Parathyroid adenoma (tissue), 2 donors: ENCODE measurements around the gene MYO9A.

ENCODE experiments used
- H2AFZ ChIP-seq: fragments of 300-600 bp; sonication (generic); one replicate; pipeline ENCODE4 v1.7.0; 2017; ENCODE audit warnings: antibody characterized with exemption, mild to moderate bottlenecking
- H3K27ac ChIP-seq: fragments of 300-600 bp; sonication (generic); one replicate; pipeline ENCODE4 v1.7.0; 2017
- H3K27me3 ChIP-seq: fragments of 300-600 bp; sonication (generic); one replicate; pipeline ENCODE4 v1.7.0; 2017; ENCODE audit warnings: low read length; ENCODE audit not compliant: control insufficient read depth, insufficient read depth
- H3K36me3 ChIP-seq: fragments of 300-600 bp; sonication (generic); one replicate; pipeline ENCODE4 v1.7.0; 2017; ENCODE audit warnings: low read length; ENCODE audit not compliant: control insufficient read depth, insufficient read depth
- H3K4me1 ChIP-seq: fragments of 300-600 bp; sonication (generic); one replicate; pipeline ENCODE4 v1.7.0; 2017; ENCODE audit warnings: control low read depth
- H3K4me2 ChIP-seq: fragments of 300-600 bp; sonication (generic); one replicate; pipeline ENCODE4 v1.7.0; 2017; ENCODE audit warnings: low read length
- H3K4me3 ChIP-seq: fragments of 300-600 bp; sonication (generic); one replicate; pipeline ENCODE4 v1.7.0; 2017; ENCODE audit warnings: low read depth, low read length
- H3K79me2 ChIP-seq: fragments of 300-600 bp; sonication (generic); one replicate; pipeline ENCODE4 v1.7.0; 2017; ENCODE audit warnings: control low read depth
- H3K9ac ChIP-seq: fragments of 300-600 bp; sonication (generic); one replicate; pipeline ENCODE4 v1.7.0; 2017; ENCODE audit warnings: mild to moderate bottlenecking
- H3K9me3 ChIP-seq: fragments of 300-600 bp; sonication (generic); one replicate; pipeline ENCODE4 v1.7.0; 2017; ENCODE audit warnings: low read length; ENCODE audit not compliant: control insufficient read depth
- CTCF ChIP-seq: fragments of 300-600 bp; sonication (generic); IDR thresholded peaks from one replicate; pipeline ENCODE4 v1.7.0; 2017; ENCODE audit warnings: antibody characterized with exemption, mild to moderate bottlenecking
- donor health status: primary hyperparathyroidism.

MYO9A gene

GRCh38 chr15:72037321-72037720, 80.6 kb downstream of the MYO9A start:
- no peaks in the 10 kb centered on the region for H3K4me1 ChIP-seq
- no peak overlapping the region for H3K4me2 ChIP-seq
- H3K36me3 ChIP-seq: no peaks in the 10 kb centered on the region
- TF ChIP-seq CTCF: no peak
- H3K4me3 ChIP-seq: no peak overlapping the region
- no peak overlapping the region for H2AFZ ChIP-seq
- H3K27me3 ChIP-seq: no peaks in the 10 kb centered on the region
- no peaks in the 10 kb centered on the region for H3K9me3 ChIP-seq
- no peak overlapping the region for H3K27ac ChIP-seq
- H3K9ac ChIP-seq: no peak overlapping the region
- peaks cover 3% of the 10 kb centered on the region for H3K79me2 ChIP-seq

- Histone ChIP-seq H3K4me3 (no peak overlapping the region), H3K27ac (no peak overlapping the region), H3K9me3 (no peaks in the 10 kb centered on the region), H2AFZ (no peak overlapping the region), H3K27me3 (no peaks in the 10 kb centered on the region), H3K79me2 (peaks cover 3% of the 10 kb centered on the region), H3K36me3 (no peaks in the 10 kb centered on the region), H3K4me2 (no peak overlapping the region), H3K9ac (no peak overlapping the region), H3K4me1 (no peaks in the 10 kb centered on the region)
- no peak for TF ChIP-seq CTCF
Measured at GRCh38 chr15:72034859-72035650, 82.9 kb downstream of the MYO9A start.

- H3K4me1 ChIP-seq: no peaks in the 10 kb centered on the region
- no peaks in the 10 kb centered on the region for H3K27me3 ChIP-seq
- H3K36me3 ChIP-seq: no peaks in the 10 kb centered on the region
- no peak overlapping the region for H3K4me2 ChIP-seq
- H3K4me3 ChIP-seq: no peak overlapping the region
- H3K27ac ChIP-seq: no peak overlapping the region
- H3K9ac ChIP-seq: no peak overlapping the region
- H3K79me2 ChIP-seq: peaks cover 3% of the 10 kb centered on the region
- no peaks in the 10 kb centered on the region for H3K9me3 ChIP-seq
- H2AFZ ChIP-seq: no peak overlapping the region
- TF ChIP-seq CTCF: no peak
Measured at GRCh38 chr15:72034351-72034750, 83.6 kb downstream of the MYO9A start.

GRCh38 chr15:72033711-72034110, 84.2 kb downstream of the MYO9A start:
- no peak overlapping the region for H3K4me2 ChIP-seq
- no peak overlapping the region for H3K27ac ChIP-seq
- H3K9ac ChIP-seq: no peak overlapping the region
- H3K4me1 ChIP-seq: no peaks in the 10 kb centered on the region
- no peak overlapping the region for H3K4me3 ChIP-seq
- H3K9me3 ChIP-seq: no peaks in the 10 kb centered on the region
- H3K79me2 ChIP-seq: peaks cover 3% of the 10 kb centered on the region
- H2AFZ ChIP-seq: no peak overlapping the region
- TF ChIP-seq CTCF: no peak
- H3K27me3 ChIP-seq: no peaks in the 10 kb centered on the region
- no peaks in the 10 kb centered on the region for H3K36me3 ChIP-seq

- no peak overlapping the region for H3K4me2 ChIP-seq
- H3K27me3 ChIP-seq: no peaks in the 10 kb centered on the region
- H3K79me2 ChIP-seq: peaks cover 3% of the 10 kb centered on the region
- TF ChIP-seq CTCF: no peak
- H3K9ac ChIP-seq: no peak overlapping the region
- H3K27ac ChIP-seq: no peak overlapping the region
- H2AFZ ChIP-seq: no peak overlapping the region
- H3K9me3 ChIP-seq: no peaks in the 10 kb centered on the region
- no peaks in the 10 kb centered on the region for H3K36me3 ChIP-seq
- H3K4me1 ChIP-seq: no peaks in the 10 kb centered on the region
- no peak overlapping the region for H3K4me3 ChIP-seq
Measured at GRCh38 chr15:72033285-72033684, 84.7 kb downstream of the MYO9A start.
